ENCODE results near the gene LRP1B. TPM values are rescaled to one million over a fixed set of nuclear protein-coding genes. Genes with fewer than 3 reads are reported as not detected.
"Not testable (repeated sequence)": the region's sequence is repeated elsewhere in the genome, so short reads cannot be mapped to it uniquely, and the experiment has no call there.

LRP1B gene
- total RNA-seq, 2 experiments from 2014 or later: not detected

GRCh38 chr2:140427033-140427432 lies 1703.8 kb downstream of the LRP1B start:
- DNase-seq, POLR2A ChIA-PET, CTCF ChIA-PET: not testable (repeated sequence)

DNA sequence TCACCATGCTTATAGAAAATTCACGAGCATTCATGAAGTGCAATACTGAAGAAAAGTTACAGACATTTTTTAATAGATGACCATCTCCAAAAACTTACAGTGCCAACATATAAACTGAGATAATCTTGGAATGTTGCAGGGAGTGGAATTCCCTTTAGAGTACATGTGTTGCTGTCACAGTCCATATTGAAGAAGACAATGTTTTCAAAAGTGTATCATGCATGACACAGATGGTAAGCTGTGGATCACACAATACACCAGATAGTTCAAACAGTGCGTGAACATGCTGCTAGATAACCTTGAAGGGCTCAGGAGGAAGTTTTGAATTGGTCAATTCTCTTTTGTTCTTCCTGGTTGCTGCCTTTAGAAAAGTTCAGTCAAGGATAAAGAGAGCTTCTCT lies 1706.3 kb downstream of the LRP1B start:
- Mint-ChIP-seq H3K4me1 (ENCODE audit: low read depth) (no peaks in the 10 kb centered on the region), H3K36me3 (no peaks in the 10 kb centered on the region), H3K27ac (no peak overlapping the region), H3K27me3 (no peaks in the 10 kb centered on the region), H3K4me3 (no peak overlapping the region), H3K9me3 (peaks cover 21% of the 10 kb centered on the region)
- POLR2A ChIA-PET: no interaction called here
- no peak for DNase-seq
- CTCF ChIA-PET: no interaction called here
- intact Hi-C loops (cut with micrococcal nuclease): no loop called here

More at GRCh38 chr2:140427033-140427432, 1703.8 kb downstream of the LRP1B start:
- H3K4me1 Mint-ChIP-seq (ENCODE audit: low read depth); H3K27ac Mint-ChIP-seq; intact Hi-C loops (cut with micrococcal nuclease); H3K4me3 Mint-ChIP-seq; H3K27me3 Mint-ChIP-seq; H3K36me3 Mint-ChIP-seq: not testable (repeated sequence)
- H3K9me3 Mint-ChIP-seq: peaks cover 19% of the 10 kb centered on the region

- POLR2A ChIA-PET: no interaction called here
- H3K36me3 Mint-ChIP-seq: no peaks in the 10 kb centered on the region
- no peak for DNase-seq
- no peak overlapping the region for H3K27ac Mint-ChIP-seq
- CTCF ChIA-PET: no interaction called here
- H3K4me1 Mint-ChIP-seq (ENCODE audit: low read depth): no peaks in the 10 kb centered on the region
- peaks cover 16% of the 10 kb centered on the region for H3K9me3 Mint-ChIP-seq
- intact Hi-C loops (cut with micrococcal nuclease): no loop called here
- H3K4me3 Mint-ChIP-seq: no peak overlapping the region
- no peaks in the 10 kb centered on the region for H3K27me3 Mint-ChIP-seq
These were observed 1708.1 kb downstream of the LRP1B start for GRCh38 chr2:140422759-140423158.

- Mint-ChIP-seq H3K4me1 (ENCODE audit: low read depth) (no peaks in the 10 kb centered on the region), H3K9me3 (peaks cover 2% of the 10 kb centered on the region), H3K27me3 (no peaks in the 10 kb centered on the region), H3K36me3 (no peaks in the 10 kb centered on the region), H3K4me3 (no peak overlapping the region), H3K27ac (no peak overlapping the region)
- CTCF ChIA-PET: no interaction called here
- intact Hi-C loops (cut with micrococcal nuclease): no loop called here
- DNase-seq: no peak
- POLR2A ChIA-PET: no interaction called here
These were observed 1713.3 kb downstream of the LRP1B start for GRCh38 chr2:140417504-140417903.

- CTCF ChIA-PET: no interaction called here
These were observed 1714.2 kb downstream of the LRP1B start for GRCh38 chr2:140416577-140416976.

GRCh38 chr2:140415035-140415434 lies 1715.8 kb downstream of the LRP1B start:
- DNase-seq; H3K36me3 Mint-ChIP-seq; H3K27me3 Mint-ChIP-seq; CTCF ChIA-PET; H3K4me3 Mint-ChIP-seq; H3K27ac Mint-ChIP-seq; intact Hi-C loops (cut with micrococcal nuclease); H3K4me1 Mint-ChIP-seq (ENCODE audit: low read depth); H3K9me3 Mint-ChIP-seq; POLR2A ChIA-PET: not testable (repeated sequence)

More at GRCh38 chr2:140416577-140416976, 1714.2 kb downstream of the LRP1B start:
- H3K27ac Mint-ChIP-seq: no peak overlapping the region
- no peaks in the 10 kb centered on the region for H3K36me3 Mint-ChIP-seq
- H3K9me3 Mint-ChIP-seq: peaks cover 2% of the 10 kb centered on the region
- no peak overlapping the region for H3K4me3 Mint-ChIP-seq
- no peaks in the 10 kb centered on the region for H3K4me1 Mint-ChIP-seq (ENCODE audit: low read depth)
- POLR2A ChIA-PET: no interaction called here
- intact Hi-C loops (cut with micrococcal nuclease): no loop called here
- no peak for DNase-seq
- no peaks in the 10 kb centered on the region for H3K27me3 Mint-ChIP-seq

DNA sequence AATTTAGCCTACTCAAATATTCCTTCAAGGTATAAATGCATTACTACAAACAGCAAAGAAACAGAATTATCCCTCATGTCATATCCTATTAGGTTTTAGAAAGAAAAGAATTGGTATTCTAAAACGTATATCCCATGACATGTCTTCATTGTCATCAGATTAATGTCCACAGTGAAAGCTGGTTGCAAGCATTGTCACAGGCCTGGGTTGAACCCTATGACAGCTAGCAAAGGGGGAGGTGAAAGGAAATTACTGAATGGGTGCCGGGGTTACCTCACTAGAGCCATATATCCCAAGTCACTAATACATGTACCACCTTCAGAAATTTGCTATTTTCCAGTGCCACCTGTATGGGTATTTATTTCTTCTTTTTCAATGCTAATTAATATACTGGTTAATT lies 1720.1 kb downstream of the LRP1B start:
- Mint-ChIP-seq H3K36me3 (no peaks in the 10 kb centered on the region), H3K9me3 (peaks cover 8% of the 10 kb centered on the region), H3K4me1 (ENCODE audit: low read depth) (no peaks in the 10 kb centered on the region), H3K27me3 (no peaks in the 10 kb centered on the region), H3K27ac (no peak overlapping the region), H3K4me3 (no peak overlapping the region)
- intact Hi-C loops (cut with micrococcal nuclease): no loop called here
- POLR2A ChIA-PET: no interaction called here
- CTCF ChIA-PET: no interaction called here
- DNase-seq: no peak

DNA sequence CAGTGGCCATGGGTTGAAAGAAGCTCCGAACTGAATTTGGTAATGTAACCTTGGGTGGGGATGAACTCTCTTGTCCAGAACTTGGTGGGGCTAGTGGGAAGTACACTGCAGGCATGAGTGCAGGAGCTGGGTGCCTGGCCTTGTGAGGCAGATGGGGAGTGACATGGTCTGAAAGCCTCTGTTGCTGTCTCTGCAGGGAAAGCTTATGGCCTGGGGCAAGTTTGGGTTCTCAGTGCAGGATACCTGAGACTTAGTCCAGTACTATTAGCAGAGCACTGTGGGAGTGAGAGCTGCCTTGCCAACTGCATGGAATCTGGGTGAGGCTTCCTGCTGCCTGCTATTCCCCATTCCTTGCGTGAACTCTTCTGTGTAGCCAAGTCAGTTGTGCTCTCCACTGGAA lies 1729.8 kb downstream of the LRP1B start:
- ChIA-PET CTCF (no interaction called here), POLR2A (no interaction called here)
- no peak for DNase-seq
- peaks cover 34% of the 10 kb centered on the region for H3K9me3 Mint-ChIP-seq
- no peaks in the 10 kb centered on the region for H3K36me3 Mint-ChIP-seq
- no peaks in the 10 kb centered on the region for H3K27me3 Mint-ChIP-seq
- H3K4me3 Mint-ChIP-seq: no peak overlapping the region
- no peaks in the 10 kb centered on the region for H3K4me1 Mint-ChIP-seq (ENCODE audit: low read depth)
- intact Hi-C loops (cut with micrococcal nuclease): no loop called here
- no peak overlapping the region for H3K27ac Mint-ChIP-seq

DNA sequence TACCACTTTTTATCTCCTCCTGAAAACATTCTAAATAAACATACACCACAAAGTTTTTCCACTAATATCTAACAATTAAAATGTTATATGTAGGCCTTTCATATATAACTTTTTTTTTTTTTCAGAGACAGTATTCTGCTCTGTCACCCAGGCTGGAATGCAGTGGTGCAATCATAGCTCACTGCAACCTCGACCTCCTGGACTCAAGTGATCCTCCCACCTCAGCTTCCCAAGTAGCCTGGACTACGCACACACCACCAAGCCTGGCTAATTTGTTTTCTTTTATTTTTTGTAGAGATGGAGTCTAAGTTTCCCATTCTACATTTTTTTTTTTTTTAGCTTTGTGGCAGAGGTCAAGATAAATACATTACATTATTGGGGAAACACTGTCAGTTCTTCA lies 1738.0 kb downstream of the LRP1B start:
- CTCF ChIA-PET: no interaction called here
- no peak overlapping the region for H3K27ac Mint-ChIP-seq
- no peak for DNase-seq
- H3K9me3 Mint-ChIP-seq: peaks cover 10% of the 10 kb centered on the region
- H3K27me3 Mint-ChIP-seq: no peaks in the 10 kb centered on the region
- intact Hi-C loops (cut with micrococcal nuclease): no loop called here
- no peaks in the 10 kb centered on the region for H3K4me1 Mint-ChIP-seq (ENCODE audit: low read depth)
- H3K4me3 Mint-ChIP-seq: no peak overlapping the region
- POLR2A ChIA-PET: no interaction called here
- H3K36me3 Mint-ChIP-seq: no peaks in the 10 kb centered on the region

DNA sequence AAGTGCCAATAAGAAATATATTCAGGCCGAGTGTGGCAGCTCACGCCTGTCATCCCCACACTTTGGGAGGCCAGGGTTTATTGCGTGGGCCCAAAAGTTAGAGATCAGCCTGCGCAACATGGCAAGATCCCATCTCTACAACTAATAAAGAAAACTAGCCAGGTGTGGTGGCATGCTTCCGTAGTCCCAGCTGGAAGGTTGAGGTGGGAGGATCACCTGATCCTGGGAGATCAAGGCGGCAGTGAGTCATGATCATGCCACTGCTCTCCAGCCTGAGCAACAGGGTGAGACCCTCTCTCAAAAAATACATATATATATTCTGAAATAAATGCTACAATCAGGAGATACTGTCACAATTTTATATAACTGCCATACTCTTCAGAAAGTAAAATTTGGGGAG lies 1745.9 kb downstream of the LRP1B start:
- no peak overlapping the region for H3K4me3 Mint-ChIP-seq
- H3K27ac Mint-ChIP-seq: no peak overlapping the region
- ChIA-PET POLR2A (no interaction called here), CTCF (no interaction called here)
- intact Hi-C loops (cut with micrococcal nuclease): no loop called here
- H3K36me3 Mint-ChIP-seq: no peaks in the 10 kb centered on the region
- H3K4me1 Mint-ChIP-seq (ENCODE audit: low read depth): no peaks in the 10 kb centered on the region
- H3K9me3 Mint-ChIP-seq: peaks cover 12% of the 10 kb centered on the region
- H3K27me3 Mint-ChIP-seq: no peaks in the 10 kb centered on the region
- DNase-seq: no peak

GRCh38 chr2:140383781-140384180 lies 1747.0 kb downstream of the LRP1B start:
- POLR2A ChIA-PET: no interaction called here
- DNase-seq: no peak
- H3K9me3 Mint-ChIP-seq: peaks cover 18% of the 10 kb centered on the region
- H3K27ac Mint-ChIP-seq: no peak overlapping the region
- no peaks in the 10 kb centered on the region for H3K27me3 Mint-ChIP-seq
- CTCF ChIA-PET: no interaction called here
- H3K4me3 Mint-ChIP-seq: no peak overlapping the region
- no peaks in the 10 kb centered on the region for H3K4me1 Mint-ChIP-seq (ENCODE audit: low read depth)
- no peaks in the 10 kb centered on the region for H3K36me3 Mint-ChIP-seq
- intact Hi-C loops (cut with micrococcal nuclease): no loop called here

DNA sequence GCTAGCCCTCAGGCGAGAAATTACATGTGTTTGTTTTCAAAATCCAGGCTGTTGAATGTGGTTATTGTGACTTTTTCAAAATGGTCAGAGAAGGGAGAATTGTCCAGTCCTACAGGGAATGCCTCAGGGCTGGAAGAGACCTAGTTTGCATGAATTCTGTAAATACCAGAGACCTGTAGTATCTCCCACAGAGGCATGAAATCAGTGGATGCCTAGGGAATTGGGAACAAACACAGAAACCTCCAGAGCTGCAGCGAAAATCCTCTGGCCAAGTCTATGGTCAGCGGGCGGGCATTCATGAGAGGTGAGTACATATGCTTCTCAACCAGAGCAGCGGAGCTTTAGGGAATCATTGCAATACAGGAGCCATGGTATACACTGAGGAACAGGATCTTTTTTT lies 1754.1 kb downstream of the LRP1B start:
- Mint-ChIP-seq H3K27me3 (no peaks in the 10 kb centered on the region), H3K9me3 (peaks cover 9% of the 10 kb centered on the region), H3K4me1 (ENCODE audit: low read depth) (no peaks in the 10 kb centered on the region), H3K4me3 (no peak overlapping the region), H3K27ac (no peak overlapping the region), H3K36me3 (no peaks in the 10 kb centered on the region)
- ChIA-PET POLR2A (no interaction called here), CTCF (no interaction called here)
- DNase-seq: no peak
- intact Hi-C loops (cut with micrococcal nuclease): no loop called here

- ChIA-PET POLR2A (no interaction called here), CTCF (no interaction called here)
- Mint-ChIP-seq H3K27me3 (no peaks in the 10 kb centered on the region), H3K4me3 (no peak overlapping the region), H3K9me3 (peaks cover 18% of the 10 kb centered on the region), H3K36me3 (no peaks in the 10 kb centered on the region), H3K4me1 (ENCODE audit: low read depth) (no peaks in the 10 kb centered on the region), H3K27ac (no peak overlapping the region)
- intact Hi-C loops (cut with micrococcal nuclease): no loop called here
- no peak for DNase-seq
These were observed 1767.7 kb downstream of the LRP1B start for GRCh38 chr2:140363131-140363530.

DNA sequence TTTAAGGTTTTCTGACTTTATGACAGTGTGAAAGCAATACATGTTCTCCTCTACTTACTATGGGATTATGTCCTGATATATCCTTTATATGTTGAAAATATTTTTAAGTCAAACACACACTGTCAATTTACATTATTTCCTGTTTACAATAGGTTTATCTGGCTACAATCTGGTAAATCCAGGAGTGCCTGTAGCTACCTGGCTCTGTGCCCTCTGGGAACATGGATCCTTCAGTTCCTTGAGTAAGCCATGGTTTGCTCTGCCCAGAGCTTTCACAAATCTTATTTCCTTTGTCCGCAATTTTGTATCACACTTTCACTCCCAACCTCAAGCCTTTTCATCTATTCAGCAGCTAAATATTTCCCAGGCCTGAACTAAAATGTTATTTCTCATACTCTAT lies 1768.5 kb downstream of the LRP1B start:
- no peaks in the 10 kb centered on the region for H3K36me3 Mint-ChIP-seq
- H3K27ac Mint-ChIP-seq: no peak overlapping the region
- peaks cover 18% of the 10 kb centered on the region for H3K9me3 Mint-ChIP-seq
- H3K27me3 Mint-ChIP-seq: no peaks in the 10 kb centered on the region
- no peak overlapping the region for H3K4me3 Mint-ChIP-seq
- ChIA-PET POLR2A (no interaction called here), CTCF (no interaction called here)
- H3K4me1 Mint-ChIP-seq (ENCODE audit: low read depth): no peaks in the 10 kb centered on the region
- no peak for DNase-seq
- intact Hi-C loops (cut with micrococcal nuclease): no loop called here

All from activated CD4-positive, alpha-beta memory T cell treated with anti-CD3 and anti-CD28 coated beads for 36 hours (primary cell).